ENCODE data around the gene VSIG1.

DNA sequence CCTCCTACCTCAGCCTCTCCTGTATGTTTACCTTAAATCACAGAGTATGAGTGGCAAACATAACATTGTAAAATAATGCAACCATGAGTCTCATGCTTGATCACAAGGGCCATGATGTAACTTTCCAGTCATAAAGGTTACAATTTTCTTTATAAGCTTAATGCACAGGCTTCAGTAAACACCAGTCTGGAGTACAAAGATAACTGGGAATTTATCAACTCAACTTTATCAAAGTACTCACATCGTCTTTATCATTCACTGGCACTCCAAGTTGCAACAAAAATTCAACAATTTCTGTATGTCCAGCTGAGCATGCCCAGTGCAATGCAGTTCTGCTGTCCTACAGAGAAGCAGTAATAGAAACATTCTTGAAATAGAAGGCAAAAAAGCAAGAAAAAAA is 43.6 kb downstream of the VSIG1 start:
- no peak for TF ChIP-seq ARNT (IDR thresholded peaks at IDR 0.05)
- TF ChIP-seq TARDBP (IDR thresholded peaks at IDR 0.05) = no peak
- TF ChIP-seq SUZ12 (IDR thresholded peaks at IDR 0.05) = no peak
- TF ChIP-seq FOXM1 (IDR thresholded peaks at IDR 0.05; ENCODE audit: borderline replicate concordance) = no peak
- no peak for TF ChIP-seq FOXK2 (IDR thresholded peaks at IDR 0.05)
- no peak for TF ChIP-seq BHLHE40 (IDR thresholded peaks at IDR 0.05; ENCODE audit: borderline replicate concordance)
- no peak for TF ChIP-seq ELF4 (IDR thresholded peaks at IDR 0.05)
- TF ChIP-seq HDGF (IDR thresholded peaks at IDR 0.05; ENCODE audit: borderline replicate concordance) = no peak
- TF ChIP-seq, protein P1, sequence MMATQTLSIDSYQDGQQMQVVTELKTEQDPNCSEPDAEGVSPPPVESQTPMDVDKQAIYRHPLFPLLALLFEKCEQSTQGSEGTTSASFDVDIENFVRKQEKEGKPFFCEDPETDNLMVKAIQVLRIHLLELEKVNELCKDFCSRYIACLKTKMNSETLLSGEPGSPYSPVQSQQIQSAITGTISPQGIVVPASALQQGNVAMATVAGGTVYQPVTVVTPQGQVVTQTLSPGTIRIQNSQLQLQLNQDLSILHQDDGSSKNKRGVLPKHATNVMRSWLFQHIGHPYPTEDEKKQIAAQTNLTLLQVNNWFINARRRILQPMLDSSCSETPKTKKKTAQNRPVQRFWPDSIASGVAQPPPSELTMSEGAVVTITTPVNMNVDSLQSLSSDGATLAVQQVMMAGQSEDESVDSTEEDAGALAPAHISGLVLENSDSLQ (IDR thresholded peaks at IDR 0.05) = no peak

Measured in HEK293T (cell line).